Dermis microvascular lymphatic vessel endothelial cell (primary cell): Measurements from ENCODE around the gene MEIKIN. TPM values are rescaled to one million over a fixed set of nuclear protein-coding genes. Genes with fewer than 3 reads are reported as not detected.

ENCODE experiments used
- DNase-seq, 2 donors: peaks; one replicate each; pipeline versions ENCODE4 v3.0.0 to v3.0.0-alpha.2; 2010; ENCODE audit warnings: low read depth in 2 of 2
- total RNA-seq: library from RNA; depleted of rRNA; stranded (reverse); fragments of >200 nt; gene quantifications from 2 replicates; pipeline ENCODE4 v1.2.1, GENCODE V29; 2014

MEIKIN gene
- total RNA-seq, 1 donor from 2014 or later, result not detected

GRCh38 chr5:131773805-131774204 is 171.7 kb downstream of the MEIKIN start:
- DNase-seq, result no peak

GRCh38 chr5:131771692-131772091 is 173.8 kb downstream of the MEIKIN start:
- DNase-seq, result no peak

GRCh38 chr5:131769961-131770360 is 175.5 kb downstream of the MEIKIN start:
- no peak for DNase-seq

GRCh38 chr5:131769336-131769735 is 176.1 kb downstream of the MEIKIN start:
- DNase-seq, result no peak

GRCh38 chr5:131767891-131768290 is 177.6 kb downstream of the MEIKIN start:
- no peak for DNase-seq

GRCh38 chr5:131766689-131767088 is 178.8 kb downstream of the MEIKIN start:
- DNase-seq, result peak in 1 of 2 donors; percentile 56

- DNase-seq, result no peak
Observed at GRCh38 chr5:131765261-131765660, 180.2 kb downstream of the MEIKIN start.

- no peak for DNase-seq
Observed at GRCh38 chr5:131763968-131764367, 181.5 kb downstream of the MEIKIN start.

GRCh38 chr5:131760793-131761192 is 184.7 kb downstream of the MEIKIN start:
- DNase-seq, result no peak

GRCh38 chr5:131759704-131760103 is 185.8 kb downstream of the MEIKIN start:
- DNase-seq, result no peak

GRCh38 chr5:131758520-131758900 is 187.0 kb downstream of the MEIKIN start:
- DNase-seq, result no peak

GRCh38 chr5:131757830-131758519 is 187.5 kb downstream of the MEIKIN start:
- DNase-seq, result no peak

Other genes starting within 250 kb of the MEIKIN start
- 25.8 and 33.4 TPM in 2 replicates for gene FNIP1, start 148.6 kb downstream of the MEIKIN start, total RNA-seq
- gene ACSL6, start 66.0 kb upstream of the MEIKIN start, total RNA-seq, result 0.76 and 0.77 TPM in 2 replicates
- not detected in 2 replicates for gene IL3, start 115.0 kb upstream of the MEIKIN start, total RNA-seq
- gene CSF2, start 128.1 kb upstream of the MEIKIN start, total RNA-seq, result 0.13 TPM in 1 of 2 replicates, not detected in the other